Prostate gland (tissue), 2 donors: ENCODE data around the gene OPTC.

Experiments used
- POLR2AphosphoS5 ChIP-seq: sonication (generic); formaldehyde crosslinking; IDR thresholded peaks from one replicate; pipeline ENCODE4 v1.6.1; 2017; ENCODE audit warnings: antibody characterized with exemption
- TF ChIP-seq, protein P1 (sequence below), 4 experiments: fragments of 200-600 bp in 2 of 4; fragments of 450-650 bp in 2 of 4; sonication (generic) in 2 of 4; IDR thresholded peaks; 1 replicate in 3 of 4; 2 replicates in 1 of 4; pipeline ENCODE4 v1.5.1; 2016 to 2019; ENCODE audit warnings: antibody characterized with exemption in 4 of 4, mild to moderate bottlenecking in 2 of 4, moderate library complexity in 2 of 4

DNA sequence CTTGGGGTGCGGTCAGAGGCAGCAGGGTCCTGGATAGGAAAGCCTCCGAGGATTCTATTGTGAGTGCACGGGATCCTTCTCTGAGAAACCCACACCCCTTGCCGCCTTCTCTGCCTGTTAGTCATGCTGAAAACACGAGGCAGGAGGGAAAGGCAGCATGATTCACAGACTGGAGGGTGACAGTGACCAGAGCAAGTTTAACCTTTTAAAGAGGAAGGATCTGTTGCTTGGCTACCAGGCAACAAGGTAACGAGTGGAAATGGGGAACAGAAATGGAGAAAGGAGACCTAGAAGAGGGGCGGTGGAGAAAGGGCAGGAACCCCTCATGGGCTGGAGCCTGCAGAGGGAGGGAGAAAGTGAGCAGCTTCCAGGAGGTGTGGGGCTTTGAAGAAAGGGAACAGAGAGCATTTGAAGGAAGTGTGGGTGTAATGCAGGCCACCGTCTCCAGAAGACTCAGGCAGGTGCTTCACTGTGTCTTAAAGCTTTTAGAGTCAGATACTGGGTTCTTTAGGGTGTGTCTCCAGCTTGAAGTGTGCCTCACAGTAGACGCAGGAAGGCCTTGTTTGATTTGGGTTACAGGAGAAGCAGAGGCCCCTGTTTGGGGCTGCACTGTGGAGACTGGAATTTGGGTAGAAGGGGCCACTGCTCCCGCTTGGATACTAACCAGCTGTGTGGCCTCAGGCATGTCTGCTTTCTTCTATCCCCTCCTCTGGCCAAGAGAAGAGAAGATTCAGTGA, 19.1 kb downstream of the OPTC start:
- TF ChIP-seq, protein P1, sequence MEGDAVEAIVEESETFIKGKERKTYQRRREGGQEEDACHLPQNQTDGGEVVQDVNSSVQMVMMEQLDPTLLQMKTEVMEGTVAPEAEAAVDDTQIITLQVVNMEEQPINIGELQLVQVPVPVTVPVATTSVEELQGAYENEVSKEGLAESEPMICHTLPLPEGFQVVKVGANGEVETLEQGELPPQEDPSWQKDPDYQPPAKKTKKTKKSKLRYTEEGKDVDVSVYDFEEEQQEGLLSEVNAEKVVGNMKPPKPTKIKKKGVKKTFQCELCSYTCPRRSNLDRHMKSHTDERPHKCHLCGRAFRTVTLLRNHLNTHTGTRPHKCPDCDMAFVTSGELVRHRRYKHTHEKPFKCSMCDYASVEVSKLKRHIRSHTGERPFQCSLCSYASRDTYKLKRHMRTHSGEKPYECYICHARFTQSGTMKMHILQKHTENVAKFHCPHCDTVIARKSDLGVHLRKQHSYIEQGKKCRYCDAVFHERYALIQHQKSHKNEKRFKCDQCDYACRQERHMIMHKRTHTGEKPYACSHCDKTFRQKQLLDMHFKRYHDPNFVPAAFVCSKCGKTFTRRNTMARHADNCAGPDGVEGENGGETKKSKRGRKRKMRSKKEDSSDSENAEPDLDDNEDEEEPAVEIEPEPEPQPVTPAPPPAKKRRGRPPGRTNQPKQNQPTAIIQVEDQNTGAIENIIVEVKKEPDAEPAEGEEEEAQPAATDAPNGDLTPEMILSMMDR (IDR thresholded peaks at IDR 0.05): no peak
- peak; percentile 38 for TF ChIP-seq POLR2AphosphoS5
